Sigmoid colon (tissue), 7 donors: ENCODE data around the gene SLC22A5. TPM values are rescaled to one million over a fixed set of nuclear protein-coding genes. Genes with fewer than 3 reads are reported as not detected.

ENCODE experiments used
- DNase-seq: peaks from one replicate; pipeline ENCODE4 v3.0.0-alpha.2; 2019
- H3K27ac ChIP-seq, 4 donors: fragments of 200-600 bp; sonication (generic); one replicate each; pipeline ENCODE4 v1.5.1; 2016 to 2019; ENCODE audit warnings: mild to moderate bottlenecking in 1 of 4
- H3K27me3 ChIP-seq, 3 donors: fragments of 200-600 bp; sonication (generic); one replicate each; pipeline ENCODE4 v1.5.1; 2019; ENCODE audit warnings: mild to moderate bottlenecking in 1 of 3
- H3K36me3 ChIP-seq, 4 donors: fragments of 200-600 bp; sonication (generic); one replicate each; pipeline ENCODE4 v1.5.1; 2016 to 2019
- H3K4me1 ChIP-seq, 4 donors: fragments of 200-600 bp; sonication (generic); one replicate each; pipeline ENCODE4 v1.5.1; 2017 to 2019
- H3K4me3 ChIP-seq, 4 donors: fragments of 200-600 bp; sonication (generic); one replicate each; pipeline ENCODE4 v1.5.1; 2017 to 2019; ENCODE audit warnings: mild to moderate bottlenecking in 2 of 4, moderate library complexity in 1 of 4
- H3K9me3 ChIP-seq, 4 donors: fragments of 200-600 bp in 3 of 4; sonication (generic) in 3 of 4; one replicate each; pipeline versions ENCODE4 v1.5.1 to v1.6.1; 2013 to 2019
- EP300 ChIP-seq, 4 donors: sonication (generic); formaldehyde crosslinking; IDR thresholded peaks; one replicate each; pipeline ENCODE4 v1.6.1; 2017; ENCODE audit warnings: antibody characterized with exemption in 4 of 4
- POLR2A ChIP-seq, 2 donors: fragments of 450-650 bp; IDR thresholded peaks; one replicate each; pipeline ENCODE4 v1.6.1; 2016; ENCODE audit warnings: antibody characterized with exemption in 2 of 2, mild to moderate bottlenecking in 2 of 2, moderate library complexity in 2 of 2
- POLR2AphosphoS5 ChIP-seq, 4 donors: sonication (generic); formaldehyde crosslinking; IDR thresholded peaks; one replicate each; pipeline ENCODE4 v1.6.1; 2017; ENCODE audit warnings: antibody characterized with exemption in 4 of 4
- WGBS, 2 donors: extraction: QIAGEN DNeasy Blood & Tissue Kit; methylation state at CpG; one replicate each; pipeline ENCODE4 v1.1.7; 2013; 5-methylcytosine and 5-hydroxymethylcytosine counted together
- intact Hi-C: fragments of 100-400 bp; cut with DNase I; formaldehyde crosslinking; loops from one replicate; pipeline ENCODE4 v1.15.1; 2023
- polyA plus RNA-seq, 3 donors: library from polyadenylated mRNA; stranded (reverse); fragments of 200-250 nt; gene quantifications; one replicate each; pipeline ENCODE4 v1.2.3, GENCODE V29; 2013
- total RNA-seq, 4 donors: library from RNA; depleted of rRNA; stranded (reverse); fragments of >200 nt; gene quantifications; one replicate each; pipeline ENCODE4 v1.1.0, GENCODE V29; 2016
- TF ChIP-seq, protein P1 (sequence below), 4 experiments: fragments of 450-650 bp in 3 of 4; fragments of 200-600 bp in 1 of 4; IDR thresholded peaks; one replicate each; pipeline ENCODE4 v1.5.1; 2016 to 2019; ENCODE audit warnings: antibody characterized with exemption in 4 of 4, mild to moderate bottlenecking in 3 of 4, moderate library complexity in 2 of 4
- donor health status: healthy with polysubstance abuse.
- donor health status: Bipolar disorder and iron deficiency.
- donor health status: healthy.

The SLC22A5 gene
- total and polyA plus RNA-seq, 7 donors: 3.6 to 11.9 (median 7.2) TPM

DNA sequence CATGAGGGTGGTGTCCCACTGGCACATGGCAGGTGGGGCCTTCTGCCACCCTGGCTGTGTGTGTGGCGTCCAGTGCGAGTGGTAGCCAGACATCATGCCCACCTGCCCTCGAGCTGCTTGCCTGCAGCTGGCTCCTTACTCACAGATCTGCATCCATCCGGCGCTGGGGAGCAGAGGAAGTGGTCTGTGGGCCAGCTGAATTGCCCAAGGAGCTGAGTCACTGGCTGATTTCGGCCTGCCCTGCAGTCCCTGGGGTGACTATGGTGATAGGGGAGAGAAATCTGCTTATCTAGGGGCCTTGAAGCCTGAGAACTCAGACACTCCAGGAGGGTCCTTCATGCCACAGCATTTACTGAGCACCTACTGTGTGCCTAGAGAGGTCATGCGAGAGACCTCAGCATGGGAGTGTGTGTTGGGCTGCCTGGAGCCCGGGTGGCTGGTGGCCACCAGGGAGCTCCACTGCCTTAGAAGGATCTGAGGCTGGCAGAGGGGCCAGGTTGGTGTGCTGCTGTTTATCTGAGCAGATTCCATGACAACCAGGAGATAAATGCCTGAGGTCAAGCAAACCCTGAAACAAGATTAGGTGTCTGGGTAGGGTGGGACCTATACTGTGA lies 57.1 kb downstream of the SLC22A5 start:
- Histone ChIP-seq H3K4me3 (no peak overlapping the region), H3K27me3 (no peaks in the 10 kb centered on the region), H3K9me3 (no peaks in the 10 kb centered on the region), H3K36me3 (no peaks in the 10 kb centered on the region), H3K4me1 (peaks cover 0 to 100% (median 92%) of the 10 kb centered on the region in 4 donors), H3K27ac (peak overlapping the region; percentile 78 to 98 (median 87))
- WGBS, 2 donors: 33 to 50% methylated on average over 8 of the region's 8 CpGs
- TF ChIP-seq, protein P1, sequence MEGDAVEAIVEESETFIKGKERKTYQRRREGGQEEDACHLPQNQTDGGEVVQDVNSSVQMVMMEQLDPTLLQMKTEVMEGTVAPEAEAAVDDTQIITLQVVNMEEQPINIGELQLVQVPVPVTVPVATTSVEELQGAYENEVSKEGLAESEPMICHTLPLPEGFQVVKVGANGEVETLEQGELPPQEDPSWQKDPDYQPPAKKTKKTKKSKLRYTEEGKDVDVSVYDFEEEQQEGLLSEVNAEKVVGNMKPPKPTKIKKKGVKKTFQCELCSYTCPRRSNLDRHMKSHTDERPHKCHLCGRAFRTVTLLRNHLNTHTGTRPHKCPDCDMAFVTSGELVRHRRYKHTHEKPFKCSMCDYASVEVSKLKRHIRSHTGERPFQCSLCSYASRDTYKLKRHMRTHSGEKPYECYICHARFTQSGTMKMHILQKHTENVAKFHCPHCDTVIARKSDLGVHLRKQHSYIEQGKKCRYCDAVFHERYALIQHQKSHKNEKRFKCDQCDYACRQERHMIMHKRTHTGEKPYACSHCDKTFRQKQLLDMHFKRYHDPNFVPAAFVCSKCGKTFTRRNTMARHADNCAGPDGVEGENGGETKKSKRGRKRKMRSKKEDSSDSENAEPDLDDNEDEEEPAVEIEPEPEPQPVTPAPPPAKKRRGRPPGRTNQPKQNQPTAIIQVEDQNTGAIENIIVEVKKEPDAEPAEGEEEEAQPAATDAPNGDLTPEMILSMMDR (IDR thresholded peaks at IDR 0.05): peak in 2 of 4 experiments; percentile 21 to 28
- peak in 2 of 4 donors; percentile 44 to 50 for TF ChIP-seq POLR2AphosphoS5 (IDR thresholded peaks at IDR 0.05)
- no peak for TF ChIP-seq EP300 (IDR thresholded peaks at IDR 0.05)
- TF ChIP-seq POLR2A (IDR thresholded peaks at IDR 0.05): no peak
- intact Hi-C loops: no loop called here
- DNase-seq: peak; percentile 92

DNA sequence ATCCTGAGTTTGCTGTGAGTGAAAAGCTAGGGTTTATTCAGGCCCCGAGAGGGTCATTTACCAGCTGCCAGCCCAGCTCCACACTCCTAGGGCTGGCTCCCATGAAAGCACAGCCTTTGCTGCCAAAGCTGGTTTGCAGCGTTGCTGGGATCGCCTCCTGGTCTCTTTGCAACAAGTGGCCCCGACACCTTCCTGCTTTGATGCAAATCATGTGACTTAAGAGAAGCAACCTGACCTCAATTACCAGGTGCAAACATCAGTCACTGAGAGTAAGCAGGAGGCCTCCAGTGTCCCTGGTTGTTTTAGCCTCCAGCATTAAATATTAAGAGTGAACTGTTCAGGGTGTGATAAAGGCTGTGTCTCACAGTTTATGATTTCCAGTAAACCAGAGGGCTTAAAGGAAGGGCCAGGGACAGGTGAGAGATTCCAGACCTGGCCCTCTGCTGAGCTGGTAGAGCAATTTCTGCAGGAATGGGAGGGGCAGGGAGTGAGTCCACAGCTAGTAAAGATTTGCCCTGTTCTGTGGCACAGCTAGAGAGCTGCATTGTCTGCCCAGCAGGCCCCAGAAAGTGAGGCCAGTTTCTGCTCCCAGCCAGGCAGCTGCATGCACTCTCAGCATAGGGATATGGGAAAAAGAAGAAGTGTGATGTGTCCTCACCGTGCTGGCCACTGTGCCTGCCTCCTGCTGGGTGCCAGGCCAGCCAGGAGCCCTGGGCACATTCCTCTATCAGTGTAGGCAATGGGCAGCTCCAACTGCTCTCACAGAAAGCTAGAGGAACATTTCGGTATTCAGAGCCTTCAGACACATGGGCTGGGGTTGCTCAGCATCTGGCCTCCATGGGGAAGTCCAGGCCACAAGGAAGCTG lies 58.0 kb downstream of the SLC22A5 start:
- TF ChIP-seq POLR2A (IDR thresholded peaks at IDR 0.05) (peak in 1 of 2 donors; percentile 22), POLR2AphosphoS5 (IDR thresholded peaks at IDR 0.05) (peak; percentile 5 to 55 (median 46)), EP300 (IDR thresholded peaks at IDR 0.05) (peak in 1 of 4 donors; percentile 54)
- TF ChIP-seq, protein P1 (IDR thresholded peaks at IDR 0.05): no peak
- peak overlapping the region; percentile 78 to 98 (median 87) for H3K27ac ChIP-seq
- intact Hi-C loops: no loop called here
- peaks cover 0 to 99% (median 87%) of the 10 kb centered on the region in 4 donors for H3K4me1 ChIP-seq
- no peak for DNase-seq
- no peaks in the 10 kb centered on the region for H3K27me3 ChIP-seq
- H3K36me3 ChIP-seq: no peaks in the 10 kb centered on the region
- no peaks in the 10 kb centered on the region for H3K9me3 ChIP-seq
- no peak overlapping the region for H3K4me3 ChIP-seq
- 10 to 23% methylated on average over 6 of the region's 6 CpGs for WGBS, 2 donors

DNA sequence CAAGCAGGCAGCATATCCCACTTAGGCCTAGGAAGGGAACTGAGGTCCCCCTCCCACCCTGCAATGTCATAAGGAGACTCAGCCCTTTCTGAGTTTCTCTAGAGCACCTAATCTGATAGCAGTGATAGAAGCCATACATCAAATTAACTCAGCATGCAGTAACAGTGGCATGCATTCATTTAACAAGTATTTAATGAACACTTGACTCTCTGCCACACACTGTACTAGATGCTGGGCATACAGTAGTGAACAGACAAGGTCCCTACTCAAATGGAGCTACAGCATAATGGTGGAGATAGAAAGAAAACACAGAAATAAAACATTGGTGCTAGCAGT lies 58.6 kb downstream of the SLC22A5 start:
- Histone ChIP-seq H3K27ac (peak overlapping the region; percentile 78 to 98 (median 87)), H3K27me3 (no peaks in the 10 kb centered on the region), H3K4me3 (no peak overlapping the region), H3K4me1 (peaks cover 0 to 99% (median 85%) of the 10 kb centered on the region in 4 donors), H3K9me3 (no peaks in the 10 kb centered on the region), H3K36me3 (no peaks in the 10 kb centered on the region)
- TF ChIP-seq EP300 (IDR thresholded peaks at IDR 0.05) (no peak), POLR2A (IDR thresholded peaks at IDR 0.05) (no peak), POLR2AphosphoS5 (IDR thresholded peaks at IDR 0.05) (no peak)
- TF ChIP-seq, protein P1 (IDR thresholded peaks at IDR 0.05): no peak
- intact Hi-C loops: no loop called here
- no peak for DNase-seq

DNA sequence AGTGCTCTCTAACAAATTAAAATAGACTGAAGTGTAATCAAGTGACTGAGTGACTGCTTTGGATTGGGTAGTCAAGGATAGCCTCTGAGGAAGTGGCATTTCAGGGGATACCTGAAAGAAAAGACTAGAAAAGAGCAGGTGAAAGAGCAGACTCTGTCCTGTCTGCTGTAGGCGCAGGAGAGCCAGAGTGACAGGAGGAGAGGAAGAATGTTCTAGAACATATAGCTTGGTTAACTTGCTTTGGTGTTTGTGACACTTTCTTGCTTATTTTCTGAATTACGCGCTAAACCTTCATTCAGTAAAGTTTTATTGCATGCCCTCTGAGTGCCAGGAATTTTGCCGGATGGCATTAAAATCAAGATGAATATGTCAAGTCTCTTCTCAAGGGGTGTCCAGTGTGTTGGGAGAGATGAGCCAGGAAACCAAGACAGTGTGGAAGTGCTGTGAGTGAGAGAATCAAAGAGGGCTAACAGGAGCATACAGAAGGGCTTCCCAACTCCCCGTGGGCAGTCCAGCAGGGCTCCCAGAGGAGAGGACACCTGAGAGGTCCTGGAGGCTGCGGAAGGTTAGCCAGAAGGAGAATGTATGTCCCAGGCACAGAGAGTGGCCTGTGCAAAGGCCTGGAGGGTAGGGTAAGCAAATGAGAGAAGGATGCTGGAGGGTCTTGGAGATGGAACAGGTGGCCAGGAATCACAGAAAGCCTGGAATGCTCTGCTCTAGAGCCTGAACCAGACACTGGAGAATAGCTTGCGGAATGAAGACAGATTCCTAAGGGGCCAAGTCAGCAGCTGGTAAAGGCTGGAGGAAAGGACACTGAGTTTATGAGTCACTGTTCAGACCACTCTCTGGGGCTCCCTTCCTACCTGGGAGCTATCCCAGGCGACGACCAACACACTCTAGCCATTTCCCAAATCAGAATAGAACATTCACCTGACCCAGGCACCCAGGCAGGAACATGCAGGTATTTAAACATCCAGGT lies 59.3 kb downstream of the SLC22A5 start:
- H3K27me3 ChIP-seq: no peaks in the 10 kb centered on the region
- intact Hi-C loops: no loop called here
- TF ChIP-seq, protein P1 (IDR thresholded peaks at IDR 0.05): no peak
- TF ChIP-seq EP300 (IDR thresholded peaks at IDR 0.05) (no peak), POLR2A (IDR thresholded peaks at IDR 0.05) (no peak), POLR2AphosphoS5 (IDR thresholded peaks at IDR 0.05) (no peak)
- peak overlapping the region; percentile 78 to 98 (median 87) for H3K27ac ChIP-seq
- 54 to 78% methylated on average over 9 of the region's 9 CpGs for WGBS, 2 donors
- no peak overlapping the region for H3K4me3 ChIP-seq
- H3K36me3 ChIP-seq: no peaks in the 10 kb centered on the region
- no peaks in the 10 kb centered on the region for H3K9me3 ChIP-seq
- peaks cover 0 to 98% (median 80%) of the 10 kb centered on the region in 4 donors for H3K4me1 ChIP-seq
- DNase-seq: no peak
